ENCODE data around the gene KCNV2.
"Not testable (repeated sequence)": the region's sequence is repeated elsewhere in the genome, so short reads cannot be mapped to it uniquely, and the experiment has no call there.

The KCNV2 gene

DNA sequence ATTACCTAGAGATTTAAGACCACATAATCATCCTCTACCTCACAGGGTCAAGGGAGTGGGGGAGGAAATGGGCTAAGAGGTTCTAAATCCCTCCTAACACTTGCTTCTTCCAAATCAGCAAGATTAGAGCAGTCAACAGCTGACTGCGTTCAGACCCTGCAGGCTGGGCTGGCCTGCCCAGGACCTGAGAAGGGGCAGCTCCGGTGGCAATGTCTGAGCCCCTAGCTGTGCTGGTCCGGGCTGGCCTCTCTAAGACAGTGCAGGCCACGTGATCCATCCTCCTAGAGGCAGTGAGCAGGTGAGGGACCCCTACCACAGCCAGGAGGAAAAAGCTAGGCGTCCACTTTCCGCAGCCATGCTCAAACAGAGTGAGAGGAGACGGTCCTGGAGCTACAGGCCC is at the start of gene KCNV2:
KCNV2 (plus strand) TSS at position 126 of the 400 bp plus-strand sequence; CDS start at position 356, 230 bp downstream.
- DNase-seq: no peak

GRCh38 chr9:2673161-2673560 is 44.1 kb upstream of the KCNV2 start:
- DNase-seq: no peak

GRCh38 chr9:2674141-2674824 is 43.0 kb upstream of the KCNV2 start:
- DNase-seq: no peak

DNA sequence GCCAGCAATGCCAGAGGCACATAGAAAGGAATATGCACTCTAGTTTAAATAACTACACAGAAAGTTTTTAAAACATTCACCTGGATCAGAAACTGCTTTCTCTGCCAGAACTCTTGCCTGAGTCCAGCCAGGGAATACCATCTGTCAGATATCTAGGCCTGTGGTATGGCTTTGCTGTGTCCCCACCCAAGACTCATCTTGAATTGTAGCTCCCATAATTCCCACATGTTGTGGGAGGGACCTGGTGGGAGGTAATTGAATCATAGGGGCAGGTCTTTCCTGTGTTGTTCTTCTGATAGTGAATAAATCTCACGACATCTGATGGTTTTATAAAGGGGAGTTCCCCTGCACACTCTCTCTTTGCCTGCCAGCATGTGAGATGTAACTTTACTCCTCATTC is 41.5 kb upstream of the KCNV2 start:
- DNase-seq: no peak

DNA sequence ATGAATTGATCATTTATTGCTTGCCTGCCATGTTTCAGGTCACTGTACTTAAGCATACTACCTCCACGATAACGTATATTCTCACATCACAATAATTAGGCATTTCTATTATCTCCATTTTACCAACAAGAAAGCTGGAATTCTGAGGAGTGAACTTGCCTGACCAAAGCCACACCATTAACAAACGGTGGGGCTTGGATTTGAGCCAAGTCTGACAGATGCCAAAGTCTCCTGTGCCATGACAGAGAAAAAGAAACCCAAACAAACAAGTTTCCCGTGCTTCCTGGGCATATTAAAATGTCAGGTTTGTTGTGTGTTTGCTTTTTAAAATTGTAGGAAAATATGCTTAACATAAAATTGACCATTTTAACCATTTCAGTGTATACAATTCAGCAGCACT is 40.8 kb upstream of the KCNV2 start:
- no peak for DNase-seq

DNA sequence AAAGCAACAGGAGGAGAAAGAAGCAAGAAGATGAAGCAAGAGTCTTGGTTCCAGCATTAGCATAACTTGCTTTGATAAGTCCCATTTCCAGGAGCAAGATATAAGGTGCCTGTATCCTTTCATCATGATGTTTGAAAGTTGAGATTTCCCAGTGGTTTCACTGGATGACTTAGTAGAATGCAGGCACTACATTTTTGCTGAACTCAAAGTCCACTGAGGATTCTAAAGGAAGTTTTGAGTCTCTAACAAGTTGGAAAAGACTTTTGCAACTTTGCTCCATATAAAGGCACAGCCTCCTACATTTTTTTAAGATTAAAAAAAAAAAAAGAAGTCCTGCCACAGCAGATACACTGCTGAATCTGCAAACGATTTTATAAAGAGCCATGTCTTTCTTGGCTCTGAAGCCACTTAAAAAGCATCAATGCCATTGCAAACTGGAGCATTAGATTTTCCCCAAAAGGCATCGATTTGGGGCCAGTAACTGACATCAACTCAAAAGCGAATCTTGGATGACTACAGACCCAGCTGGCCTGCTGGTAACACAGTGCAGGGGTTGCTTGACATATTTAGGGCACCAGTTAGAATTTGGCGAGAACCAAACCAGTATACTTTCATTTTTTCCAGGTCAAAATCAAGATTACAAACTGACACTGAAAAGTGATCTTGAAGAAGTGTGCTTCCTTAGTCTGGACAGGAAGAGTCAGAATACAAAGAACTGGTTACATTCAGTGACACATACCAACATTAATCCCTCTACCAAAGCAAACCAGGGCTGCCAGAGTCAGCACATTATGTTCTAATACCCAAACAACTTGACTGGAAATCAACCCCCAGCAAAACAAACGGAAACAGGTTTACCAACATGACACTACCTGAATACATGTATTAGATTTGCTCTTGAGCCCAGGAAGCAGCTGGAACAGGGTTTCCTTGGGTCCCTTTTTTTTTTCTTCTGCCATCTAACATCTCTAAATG is 39.1 kb upstream of the KCNV2 start:
- no peak for DNase-seq

- DNase-seq: no peak
Measured at GRCh38 chr9:2679011-2679410, 38.3 kb upstream of the KCNV2 start.

GRCh38 chr9:2681981-2682380 is 35.3 kb upstream of the KCNV2 start:
- no peak for DNase-seq

GRCh38 chr9:2686911-2687310 is 30.4 kb upstream of the KCNV2 start:
- no peak for DNase-seq

DNA sequence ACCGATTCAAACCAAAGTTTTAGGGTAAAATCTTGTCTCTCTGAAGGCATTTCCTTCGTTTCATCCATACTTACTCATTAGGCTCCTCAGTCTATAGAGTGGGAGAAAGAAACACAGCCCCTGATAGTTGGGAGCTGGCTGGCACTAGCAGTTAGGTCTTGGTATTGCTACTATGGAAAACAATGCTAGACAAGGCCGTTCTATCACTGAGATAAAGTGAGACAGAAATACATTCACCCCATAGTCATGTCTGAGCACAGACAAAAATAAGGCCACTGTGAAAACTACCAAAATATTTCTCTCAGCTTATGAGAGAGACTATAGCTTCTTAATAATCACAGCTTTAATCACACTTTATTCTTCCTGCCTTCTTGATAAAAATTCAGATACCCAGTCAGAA is 28.7 kb upstream of the KCNV2 start:
- no peak for DNase-seq

DNA sequence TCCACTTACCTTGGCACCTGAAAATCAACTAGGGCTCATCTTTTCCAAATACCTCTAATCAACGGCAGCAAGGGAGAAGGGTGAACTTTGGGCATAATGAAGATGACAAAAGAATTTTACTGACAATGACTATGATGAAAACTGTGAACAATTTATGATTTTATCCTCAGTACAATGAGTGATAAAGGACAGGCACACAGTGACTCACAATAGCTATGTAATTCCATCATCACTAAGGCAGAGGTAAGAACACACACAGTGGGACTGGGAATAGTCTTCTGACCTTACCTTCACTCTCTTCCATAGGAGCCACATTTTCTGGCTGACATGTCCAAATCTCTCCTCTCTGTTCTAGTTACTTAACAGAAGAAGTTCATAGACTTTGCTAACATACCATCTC is 26.1 kb upstream of the KCNV2 start:
- DNase-seq: no peak

DNA sequence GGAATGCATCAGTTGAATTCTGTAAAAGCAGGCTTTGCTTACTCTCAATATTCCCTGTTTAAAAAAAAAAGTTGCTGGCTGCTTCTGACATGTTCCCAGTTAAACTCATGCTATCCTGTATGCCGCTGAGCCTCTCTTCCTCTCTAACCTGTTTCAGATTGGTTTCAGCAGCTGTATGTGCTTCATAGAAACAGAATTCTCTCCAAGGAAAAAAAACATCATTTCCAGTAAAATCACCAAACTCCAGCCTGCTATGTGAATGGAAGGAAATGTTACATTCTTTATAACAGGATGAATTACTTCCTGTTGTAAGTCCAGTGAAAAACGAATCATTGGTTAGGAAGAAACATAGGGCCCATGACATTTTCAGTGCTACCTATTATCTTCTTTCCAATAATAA is 25.7 kb upstream of the KCNV2 start:
- DNase-seq: no peak

DNA sequence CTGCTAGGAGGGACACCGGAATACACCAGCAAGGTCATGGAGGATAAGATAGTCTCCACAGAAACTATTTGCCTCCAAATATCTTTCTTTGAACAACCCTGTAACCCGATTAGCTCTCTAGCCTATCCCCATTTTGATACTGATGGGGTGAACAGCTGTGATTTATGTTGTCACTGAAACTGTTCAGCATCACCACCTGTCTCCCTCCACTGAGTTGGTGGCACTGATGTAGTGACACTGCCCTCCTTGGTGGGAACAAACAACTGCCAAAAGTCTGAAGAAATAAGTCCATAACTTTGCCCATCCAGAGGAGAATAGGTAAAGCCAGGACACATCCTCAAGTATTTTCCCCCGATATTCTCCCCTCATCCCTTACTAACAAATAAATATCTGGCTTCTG is 24.3 kb upstream of the KCNV2 start:
- DNase-seq: no peak

DNA sequence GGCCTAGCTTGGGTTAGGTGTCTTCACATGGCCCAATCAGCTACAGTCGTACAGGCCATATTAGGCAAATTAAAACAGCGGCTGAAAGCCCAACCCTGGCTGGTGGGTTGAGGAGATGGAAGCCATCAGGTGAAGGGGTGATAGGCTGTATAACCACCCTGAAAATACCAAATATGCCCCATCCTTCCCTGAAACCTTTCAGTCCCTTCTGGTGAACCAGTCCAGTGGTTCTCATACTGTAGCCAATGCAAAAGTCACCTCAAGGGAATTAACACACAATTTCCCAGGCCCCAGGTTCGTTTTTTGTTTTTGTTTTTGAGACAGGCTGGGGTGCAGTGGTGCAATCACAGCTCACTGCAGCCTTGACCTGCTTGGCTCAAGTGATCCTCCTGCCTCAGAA is 19.8 kb upstream of the KCNV2 start:
- DNase-seq: no peak

DNA sequence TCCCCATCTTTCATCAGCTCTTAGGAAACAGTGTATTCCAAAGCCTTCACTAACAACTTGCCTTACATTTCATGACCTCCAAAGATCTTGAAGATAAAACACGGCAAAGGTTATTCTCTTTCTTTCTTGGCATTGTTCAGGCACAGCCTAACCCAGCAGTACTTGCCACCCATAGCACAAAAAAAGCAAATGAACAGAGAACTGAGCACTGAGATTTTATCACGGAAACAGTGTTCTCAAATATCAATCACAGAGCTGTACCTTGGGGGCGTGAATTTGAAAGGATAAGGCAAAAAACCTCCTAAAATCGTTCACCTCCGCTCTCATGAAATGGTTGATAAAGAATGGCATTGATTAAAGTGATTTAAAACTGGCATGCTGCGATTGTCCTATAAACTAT is 16.9 kb upstream of the KCNV2 start:
- no peak for DNase-seq

DNA sequence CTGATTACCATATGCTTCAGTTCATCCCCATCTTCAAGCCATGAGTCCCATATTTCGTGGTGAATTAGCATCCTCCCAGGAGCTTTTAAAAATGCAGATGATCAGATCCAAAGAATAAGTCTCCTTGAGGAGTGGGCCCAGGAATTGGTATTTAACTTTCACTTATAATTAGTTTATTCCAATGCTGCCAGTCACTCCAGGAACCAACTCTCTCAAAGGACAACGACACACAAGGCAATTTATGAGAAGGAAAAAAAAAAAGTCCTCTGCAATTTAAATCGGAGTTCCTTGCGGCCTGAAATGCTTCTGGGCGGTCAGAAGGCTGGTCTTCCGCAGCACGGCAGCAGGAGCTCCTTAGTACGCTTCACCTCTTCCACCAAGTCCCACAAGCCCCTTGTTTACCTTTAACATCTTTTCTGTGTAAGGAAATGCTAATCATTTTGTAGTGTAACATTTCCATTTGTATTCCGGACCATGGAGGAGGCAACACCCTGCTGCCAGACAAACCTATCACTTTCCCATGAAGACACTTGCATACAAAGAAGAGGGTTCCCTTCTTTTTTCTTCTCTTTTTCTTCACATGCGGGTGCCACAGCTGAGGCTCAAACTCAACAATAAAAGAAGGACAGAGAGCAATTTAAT is 16.3 kb upstream of the KCNV2 start:
- no peak for DNase-seq

- no peak for DNase-seq
Measured at GRCh38 chr9:2704504-2704903, 12.8 kb upstream of the KCNV2 start.

DNA sequence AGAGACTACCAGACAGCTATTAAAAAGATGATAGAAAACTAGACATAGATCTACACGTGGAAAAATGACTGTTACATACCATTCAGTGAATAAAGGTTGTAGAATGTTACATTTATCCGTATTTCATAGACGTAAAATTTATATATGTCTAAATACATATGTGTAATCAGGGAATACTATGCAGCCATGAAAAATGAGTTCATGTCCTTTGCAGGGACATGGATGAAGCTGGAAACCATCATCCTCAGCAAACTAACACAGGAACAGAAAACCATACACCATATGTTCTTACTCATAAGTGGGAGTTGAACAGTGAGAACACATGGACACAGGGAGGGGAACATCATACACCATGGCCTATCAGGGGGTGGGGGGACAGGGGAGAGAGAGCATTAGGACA is 10.1 kb upstream of the KCNV2 start:
- not testable (repeated sequence) for DNase-seq

- DNase-seq: no peak
Measured at GRCh38 chr9:2709645-2710101, 7.6 kb upstream of the KCNV2 start.

DNA sequence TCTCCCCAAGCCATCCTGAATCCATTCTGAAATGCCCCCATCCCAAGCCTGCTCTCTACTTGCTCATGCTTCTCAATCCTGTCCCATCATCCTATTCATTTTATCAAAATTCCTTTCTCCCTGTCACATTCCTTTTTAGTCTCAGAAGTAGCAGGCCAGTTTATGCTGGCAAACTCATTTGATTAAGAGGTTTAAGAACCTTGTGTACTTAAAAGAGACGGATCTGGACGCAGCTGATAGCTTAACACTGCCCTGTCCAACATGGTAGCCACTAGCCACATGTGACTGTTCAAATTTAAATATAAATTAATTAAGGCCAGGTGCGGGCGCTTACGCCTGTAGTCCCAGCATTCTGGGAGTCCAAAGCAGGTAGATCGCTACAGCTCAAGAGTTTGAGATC is 5.6 kb upstream of the KCNV2 start:
- no peak for DNase-seq

DNA sequence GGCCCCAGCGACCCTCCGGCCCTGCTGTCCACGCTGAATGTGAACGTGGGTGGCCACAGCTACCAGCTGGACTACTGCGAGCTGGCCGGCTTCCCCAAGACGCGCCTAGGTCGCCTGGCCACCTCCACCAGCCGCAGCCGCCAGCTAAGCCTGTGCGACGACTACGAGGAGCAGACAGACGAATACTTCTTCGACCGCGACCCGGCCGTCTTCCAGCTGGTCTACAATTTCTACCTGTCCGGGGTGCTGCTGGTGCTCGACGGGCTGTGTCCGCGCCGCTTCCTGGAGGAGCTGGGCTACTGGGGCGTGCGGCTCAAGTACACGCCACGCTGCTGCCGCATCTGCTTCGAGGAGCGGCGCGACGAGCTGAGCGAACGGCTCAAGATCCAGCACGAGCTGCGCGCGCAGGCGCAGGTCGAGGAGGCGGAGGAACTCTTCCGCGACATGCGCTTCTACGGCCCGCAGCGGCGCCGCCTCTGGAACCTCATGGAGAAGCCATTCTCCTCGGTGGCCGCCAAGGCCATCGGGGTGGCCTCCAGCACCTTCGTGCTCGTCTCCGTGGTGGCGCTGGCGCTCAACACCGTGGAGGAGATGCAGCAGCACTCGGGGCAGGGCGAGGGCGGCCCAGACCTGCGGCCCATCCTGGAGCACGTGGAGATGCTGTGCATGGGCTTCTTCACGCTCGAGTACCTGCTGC is 839 bp downstream of the KCNV2 start:
- no peak for DNase-seq

DNA sequence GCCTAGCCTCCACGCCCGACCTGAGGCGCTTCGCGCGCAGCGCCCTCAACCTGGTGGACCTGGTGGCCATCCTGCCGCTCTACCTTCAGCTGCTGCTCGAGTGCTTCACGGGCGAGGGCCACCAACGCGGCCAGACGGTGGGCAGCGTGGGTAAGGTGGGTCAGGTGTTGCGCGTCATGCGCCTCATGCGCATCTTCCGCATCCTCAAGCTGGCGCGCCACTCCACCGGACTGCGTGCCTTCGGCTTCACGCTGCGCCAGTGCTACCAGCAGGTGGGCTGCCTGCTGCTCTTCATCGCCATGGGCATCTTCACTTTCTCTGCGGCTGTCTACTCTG is 1.4 kb downstream of the KCNV2 start:
- no peak for DNase-seq

DNA sequence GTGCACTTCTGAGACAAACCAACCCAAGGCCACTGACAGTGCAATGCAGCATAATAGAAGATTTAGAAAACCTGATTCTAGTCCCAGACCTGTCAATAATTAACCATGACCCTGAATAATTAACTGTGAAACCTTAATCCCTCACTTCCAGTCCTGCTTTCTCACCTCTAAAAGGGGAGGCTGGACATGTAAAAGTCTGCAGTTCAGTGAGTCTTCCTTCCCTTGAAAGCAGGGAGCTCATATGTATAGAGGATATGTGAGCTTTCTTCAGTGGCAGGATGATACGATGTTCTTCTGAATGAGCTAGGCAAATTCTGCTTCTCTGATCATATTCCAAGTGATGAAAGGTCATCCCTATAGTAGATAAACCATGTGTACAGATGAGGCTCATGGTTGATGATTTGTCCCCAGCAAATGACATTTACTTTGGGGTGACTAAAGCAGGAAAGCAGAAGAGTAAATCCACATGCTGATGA is 2.9 kb downstream of the KCNV2 start:
- DNase-seq: no peak
